ENCODE results near the gene FA2H. TPM values are rescaled to one million over a fixed set of nuclear protein-coding genes. Genes with fewer than 3 reads are reported as not detected.

Gene FA2H
- total RNA-seq, 1 donor from 2014 or later = not detected

- H3K36me3 Mint-ChIP-seq (ENCODE audit: unreplicated experiment) = peaks cover 2% of the 10 kb centered on the region
- H3K9me3 Mint-ChIP-seq (ENCODE audit: unreplicated experiment) = peaks cover 8% of the 10 kb centered on the region
- no peak overlapping the region for H3K27ac Mint-ChIP-seq (ENCODE audit: unreplicated experiment)
- peak; percentile 76 for DNase-seq (ENCODE audit: extremely low spot score, unreplicated experiment)
- H3K4me1 Mint-ChIP-seq (ENCODE audit: unreplicated experiment) = no peaks in the 10 kb centered on the region
- H3K27me3 Mint-ChIP-seq (ENCODE audit: unreplicated experiment) = peaks cover 56% of the 10 kb centered on the region
- H3K4me3 Mint-ChIP-seq (ENCODE audit: unreplicated experiment) = no peak overlapping the region
- TF ChIP-seq CTCF (IDR thresholded peaks at IDR 0.05) = no peak
These were observed 32.5 kb upstream of the FA2H start for GRCh38 chr16:74807052-74807646.

- Mint-ChIP-seq H3K27ac (ENCODE audit: unreplicated experiment) (no peak overlapping the region), H3K27me3 (ENCODE audit: unreplicated experiment) (peaks cover 80% of the 10 kb centered on the region), H3K9me3 (ENCODE audit: unreplicated experiment) (peaks cover 10% of the 10 kb centered on the region), H3K4me1 (ENCODE audit: unreplicated experiment) (no peaks in the 10 kb centered on the region), H3K36me3 (ENCODE audit: unreplicated experiment) (peaks cover 3% of the 10 kb centered on the region), H3K4me3 (ENCODE audit: unreplicated experiment) (no peak overlapping the region)
- no peak for TF ChIP-seq CTCF (IDR thresholded peaks at IDR 0.05)
- no peak for DNase-seq (ENCODE audit: extremely low spot score, unreplicated experiment)
These were observed 25.7 kb upstream of the FA2H start for GRCh38 chr16:74800216-74800871.

GRCh38 chr16:74797414-74797813 lies 22.8 kb upstream of the FA2H start:
- Mint-ChIP-seq H3K4me1 (ENCODE audit: unreplicated experiment) (no peaks in the 10 kb centered on the region), H3K9me3 (ENCODE audit: unreplicated experiment) (peaks cover 8% of the 10 kb centered on the region), H3K36me3 (ENCODE audit: unreplicated experiment) (peaks cover 3% of the 10 kb centered on the region), H3K27ac (ENCODE audit: unreplicated experiment) (no peak overlapping the region), H3K27me3 (ENCODE audit: unreplicated experiment) (peaks cover 65% of the 10 kb centered on the region), H3K4me3 (ENCODE audit: unreplicated experiment) (no peak overlapping the region)
- no peak for DNase-seq (ENCODE audit: extremely low spot score, unreplicated experiment)
- TF ChIP-seq CTCF (IDR thresholded peaks at IDR 0.05) = no peak

- no peak for DNase-seq (ENCODE audit: extremely low spot score, unreplicated experiment)
- Mint-ChIP-seq H3K27me3 (ENCODE audit: unreplicated experiment) (peaks cover 50% of the 10 kb centered on the region), H3K27ac (ENCODE audit: unreplicated experiment) (no peak overlapping the region), H3K36me3 (ENCODE audit: unreplicated experiment) (no peaks in the 10 kb centered on the region), H3K9me3 (ENCODE audit: unreplicated experiment) (no peaks in the 10 kb centered on the region), H3K4me3 (ENCODE audit: unreplicated experiment) (no peak overlapping the region), H3K4me1 (ENCODE audit: unreplicated experiment) (no peaks in the 10 kb centered on the region)
- no peak for TF ChIP-seq CTCF (IDR thresholded peaks at IDR 0.05)
These were observed 20.5 kb upstream of the FA2H start for GRCh38 chr16:74795104-74795503.

- no peaks in the 10 kb centered on the region for H3K9me3 Mint-ChIP-seq (ENCODE audit: unreplicated experiment)
- no peaks in the 10 kb centered on the region for H3K36me3 Mint-ChIP-seq (ENCODE audit: unreplicated experiment)
These were observed 20.0 kb upstream of the FA2H start for GRCh38 chr16:74794668-74795067.

More at GRCh38 chr16:74794668-74795067, 20.0 kb upstream of the FA2H start:
- no peak for TF ChIP-seq CTCF (IDR thresholded peaks at IDR 0.05)
- no peak overlapping the region for H3K4me3 Mint-ChIP-seq (ENCODE audit: unreplicated experiment)
- peaks cover 51% of the 10 kb centered on the region for H3K27me3 Mint-ChIP-seq (ENCODE audit: unreplicated experiment)
- no peak for DNase-seq (ENCODE audit: extremely low spot score, unreplicated experiment)
- H3K27ac Mint-ChIP-seq (ENCODE audit: unreplicated experiment) = no peak overlapping the region
- H3K4me1 Mint-ChIP-seq (ENCODE audit: unreplicated experiment) = no peaks in the 10 kb centered on the region

Data from osteocyte (in vitro differentiated cells).